GM19463 (cell line): Measurements from ENCODE around the gene MYL6B.
"Not testable (repeated sequence)": the region's sequence is repeated elsewhere in the genome, so short reads cannot be mapped to it uniquely, and the experiment has no call there.

Source experiments
- ATAC-seq: cut with Tn5 transposase; IDR thresholded peaks from one replicate; pipeline ENCODE4 v1.9.1; 2021; ENCODE audit warnings: mild to moderate bottlenecking, moderate library complexity; ENCODE audit not compliant: unreplicated experiment

MYL6B gene

GRCh38 chr12:56151672-56152131 is 685 bp upstream of the MYL6B start:
- peak; percentile 60 for ATAC-seq

GRCh38 chr12:56152756-56153677 is 630 bp downstream of the MYL6B start:
- no peak for ATAC-seq

GRCh38 chr12:56153678-56154065 is 1.3 kb downstream of the MYL6B start:
- ATAC-seq, result no peak

- ATAC-seq, result no peak
Observed at GRCh38 chr12:56154246-56154771, 1.9 kb downstream of the MYL6B start.

GRCh38 chr12:56154818-56155217 is 2.4 kb downstream of the MYL6B start:
- ATAC-seq, result no peak

GRCh38 chr12:56155256-56155845 is 3.0 kb downstream of the MYL6B start:
- no peak for ATAC-seq

- not testable (repeated sequence) for ATAC-seq
Observed at GRCh38 chr12:56156464-56157200, 4.2 kb downstream of the MYL6B start.

GRCh38 chr12:56157201-56158028 is 5.0 kb downstream of the MYL6B start:
- ATAC-seq, result peak; percentile 29

- peak; percentile 80 for ATAC-seq
Observed at GRCh38 chr12:56158029-56158925, 5.9 kb downstream of the MYL6B start, which contains the start of gene MYL6. MYL6 (plus strand) TSS chr12:56158359; CDS start chr12:56158402, 43 bp downstream.

- ATAC-seq, result no peak
Observed at GRCh38 chr12:56158926-56159461, 6.6 kb downstream of the MYL6B start.

- no peak for ATAC-seq
Observed at GRCh38 chr12:56159482-56160192, 7.2 kb downstream of the MYL6B start.

GRCh38 chr12:56160193-56160763 is 7.9 kb downstream of the MYL6B start:
- ATAC-seq, result no peak

- ATAC-seq, result no peak
Observed at GRCh38 chr12:56160894-56161689, 8.7 kb downstream of the MYL6B start.

GRCh38 chr12:56161690-56162351 is 9.4 kb downstream of the MYL6B start:
- ATAC-seq, result no peak

- ATAC-seq, result no peak
Observed at GRCh38 chr12:56162468-56163290, 10.3 kb downstream of the MYL6B start.
